GM23338 (cell line): ENCODE measurements around the gene PPM1N. TPM values are rescaled to one million over a fixed set of nuclear protein-coding genes. Genes with fewer than 3 reads are reported as not detected.

Experiments used
- ATAC-seq: fragments of 200-7000 bp; cut with Tn5 transposase; 3 replicates; pipeline ENCODE4 v1.9.1; 2020
- DNase-seq: peaks from one replicate; pipeline ENCODE4 v3.0.0-alpha.2; 2015; ENCODE audit warnings: low spot score
- H2AFZ ChIP-seq: fragments of 200-600 bp; sonication (generic); 2 replicates; pipeline ENCODE4 v1.8.0; 2016; ENCODE audit warnings: antibody characterized with exemption, mild to moderate bottlenecking, moderate library complexity
- H3F3A ChIP-seq: fragments of 200-600 bp; sonication (generic); replicated peaks from 2 replicates; pipeline ENCODE4 v1.8.0; 2017; ENCODE audit warnings: antibody characterized with exemption, mixed run types, low read depth
- H3K27ac ChIP-seq: fragments of 200-600 bp; sonication (generic); 2 replicates; pipeline ENCODE4 v1.6.1; 2016; ENCODE audit warnings: low read depth
- H3K27me3 ChIP-seq: fragments of 200-600 bp; sonication (generic); 2 replicates; pipeline ENCODE4 v1.8.0; 2016; ENCODE audit warnings: mild to moderate bottlenecking, mixed run types, moderate library complexity; ENCODE audit not compliant: insufficient read depth
- H3K36me3 ChIP-seq: fragments of 200-600 bp; sonication (generic); 2 replicates; pipeline ENCODE4 v1.8.0; 2016; ENCODE audit warnings: mild to moderate bottlenecking; ENCODE audit not compliant: insufficient read depth
- H3K4me1 ChIP-seq: fragments of 200-600 bp; sonication (generic); 2 replicates; pipeline ENCODE4 v1.8.0; 2016; ENCODE audit warnings: mild to moderate bottlenecking, moderate library complexity; ENCODE audit not compliant: insufficient read depth
- H3K4me2 ChIP-seq: fragments of 200-600 bp; sonication (generic); 2 replicates; pipeline ENCODE4 v1.7.1; 2017; ENCODE audit warnings: mixed run types
- H3K4me3 ChIP-seq: fragments of 200-600 bp; sonication (generic); 2 replicates; pipeline ENCODE4 v1.6.1; 2016; ENCODE audit warnings: mixed run types
- H3K79me2 ChIP-seq: fragments of 200-600 bp; sonication (generic); replicated peaks from 2 replicates; pipeline ENCODE4 v1.8.0; 2017; ENCODE audit warnings: mild to moderate bottlenecking; ENCODE audit not compliant: insufficient read depth
- H3K9me2 ChIP-seq: fragments of 200-600 bp; sonication (generic); 2 replicates; pipeline ENCODE4 v1.8.0; 2017; ENCODE audit not compliant: insufficient read depth
- H4K20me1 ChIP-seq: fragments of 200-600 bp; sonication (generic); replicated peaks from 2 replicates; pipeline ENCODE4 v1.8.0; 2017; ENCODE audit warnings: mild to moderate bottlenecking; ENCODE audit not compliant: insufficient read depth
- H3K27ac Mint-ChIP-seq: 2 replicates; pipeline ENCODE4 v1.8.0; 2020; ENCODE audit warnings: inconsistent platforms, mild to moderate bottlenecking, moderate library complexity, mixed read lengths
- H3K27me3 Mint-ChIP-seq: 3 replicates; pipeline ENCODE4 v1.8.0; 2022; ENCODE audit warnings: low read depth, mild to moderate bottlenecking, moderate library complexity, mixed read lengths, inconsistent platforms; ENCODE audit not compliant: insufficient read depth, poor library complexity
- H3K36me3 Mint-ChIP-seq: 3 replicates; pipeline ENCODE4 v1.8.0; 2021; ENCODE audit warnings: low read depth, mild to moderate bottlenecking, inconsistent platforms, moderate library complexity, mixed read lengths
- H3K4me1 Mint-ChIP-seq: 3 replicates; pipeline ENCODE4 v1.8.0; 2020; ENCODE audit warnings: mild to moderate bottlenecking, inconsistent platforms, mixed read lengths
- H3K4me3 Mint-ChIP-seq: 3 replicates; pipeline ENCODE4 v1.8.0; 2021; ENCODE audit warnings: moderate library complexity, mild to moderate bottlenecking, inconsistent platforms, mixed read lengths
- H3K9me3 Mint-ChIP-seq: 3 replicates; pipeline ENCODE4 v1.8.0; 2020; ENCODE audit warnings: moderate library complexity, mild to moderate bottlenecking, inconsistent platforms, mixed read lengths
- CREB1 ChIP-seq: fragments of 250-450 bp; sonication (Bioruptor Pico); IDR thresholded peaks from 2 replicates; pipeline ENCODE4 v1.5.0; 2020; ENCODE audit warnings: low read depth, mild to moderate bottlenecking, moderate library complexity
- JUNB ChIP-seq: IDR thresholded peaks from one replicate; pipeline ENCODE4 v1.6.1; 2016; ENCODE audit warnings: antibody characterized with exemption; ENCODE audit not compliant: unreplicated experiment
- POLR2AphosphoS5 ChIP-seq: IDR thresholded peaks from 2 replicates; pipeline ENCODE4 v1.6.1; 2016; ENCODE audit warnings: antibody characterized with exemption, low read depth
- STAT1 ChIP-seq: IDR thresholded peaks from one replicate; pipeline ENCODE4 v1.6.1; 2016; ENCODE audit warnings: antibody characterized with exemption; ENCODE audit not compliant: unreplicated experiment
- polyA plus RNA-seq: library from polyadenylated mRNA; unstranded; fragments of >200 nt; fragmentation: Nextera tagmentation; extraction: Ambion mirVana; gene quantifications from 2 replicates; pipeline ENCODE4 v1.2.1, GENCODE V29; 2016
- total RNA-seq: library from RNA; depleted of rRNA; stranded (reverse); fragments of >200 nt; shearing (Covaris generic); gene quantifications from 2 replicates; pipeline ENCODE4 v1.2.3, GENCODE V29; 2014
- TF ChIP-seq, protein P1 (sequence below): IDR thresholded peaks from 2 replicates; pipeline ENCODE4 v1.6.1; 2016; ENCODE audit warnings: antibody characterized with exemption
- TF ChIP-seq, protein P2 (sequence below): fragments of 250-450 bp; sonication (Bioruptor Pico); IDR thresholded peaks from 2 replicates; pipeline ENCODE4 v1.5.0; 2020; ENCODE audit warnings: mild to moderate bottlenecking, moderate library complexity

Gene PPM1N
- total and polyA plus RNA-seq, 2 experiments from 2014 or later = 15.2 to 25.1 TPM

DNA sequence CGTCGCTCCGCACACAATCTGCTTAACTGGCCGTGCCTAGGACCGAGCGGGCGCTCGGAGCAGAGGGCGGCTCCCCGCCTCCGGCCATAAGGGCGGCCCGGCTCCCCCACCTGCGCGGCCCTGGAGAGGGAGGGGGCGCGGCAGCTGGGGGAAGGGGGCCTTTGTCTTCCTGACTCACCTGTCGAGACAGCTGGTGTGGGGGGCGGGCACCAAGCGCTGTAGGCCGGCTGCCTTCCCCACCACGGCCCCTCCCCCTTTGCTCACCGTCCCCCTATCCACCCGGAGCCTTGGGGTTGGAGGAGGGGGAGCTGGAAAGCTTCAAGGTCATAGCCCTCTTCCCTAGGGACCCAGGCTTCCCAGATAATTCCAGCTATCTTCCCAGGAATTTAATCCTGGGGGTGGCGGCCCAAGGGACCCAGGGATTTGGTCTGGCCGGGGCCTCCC, 10.2 kb downstream of the PPM1N start:
- H3K36me3 ChIP-seq = no peaks in the 10 kb centered on the region; the same call in 1 of the 2 replicates
- TF ChIP-seq, protein P1, sequence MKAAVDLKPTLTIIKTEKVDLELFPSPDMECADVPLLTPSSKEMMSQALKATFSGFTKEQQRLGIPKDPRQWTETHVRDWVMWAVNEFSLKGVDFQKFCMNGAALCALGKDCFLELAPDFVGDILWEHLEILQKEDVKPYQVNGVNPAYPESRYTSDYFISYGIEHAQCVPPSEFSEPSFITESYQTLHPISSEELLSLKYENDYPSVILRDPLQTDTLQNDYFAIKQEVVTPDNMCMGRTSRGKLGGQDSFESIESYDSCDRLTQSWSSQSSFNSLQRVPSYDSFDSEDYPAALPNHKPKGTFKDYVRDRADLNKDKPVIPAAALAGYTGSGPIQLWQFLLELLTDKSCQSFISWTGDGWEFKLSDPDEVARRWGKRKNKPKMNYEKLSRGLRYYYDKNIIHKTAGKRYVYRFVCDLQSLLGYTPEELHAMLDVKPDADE = no peak
- peak; percentile 2; the same call in 1 of the 2 replicates for TF ChIP-seq POLR2AphosphoS5
- H3K9me2 ChIP-seq = no peaks in the 10 kb centered on the region
- peak overlapping the region; percentile 99 for H3K27ac ChIP-seq
- peaks cover 18% of the 10 kb centered on the region for H3K4me1 ChIP-seq
- no peaks in the 10 kb centered on the region for H3K27me3 ChIP-seq
- ATAC-seq (peak; percentile 44), DNase-seq (peak; percentile 86)
- H3K4me2 ChIP-seq = peak overlapping the region; percentile 95
- H4K20me1 ChIP-seq = peaks cover 26% of the 10 kb centered on the region
- Mint-ChIP-seq H3K27me3 (peaks cover 8% of the 10 kb centered on the region), H3K4me1 (peaks cover 14% of the 10 kb centered on the region), H3K27ac (peak overlapping the region; percentile 97), H3K9me3 (no peaks in the 10 kb centered on the region; the same call in 2 of the 3 replicates), H3K36me3 (peaks cover 12% of the 10 kb centered on the region), H3K4me3 (peak overlapping the region; percentile 88)
- H3K4me3 ChIP-seq = peak overlapping the region; percentile 99
- peaks cover 11% of the 10 kb centered on the region for H3F3A ChIP-seq
- H2AFZ ChIP-seq = no peak overlapping the region
- peaks cover 61% of the 10 kb centered on the region for H3K79me2 ChIP-seq

DNA sequence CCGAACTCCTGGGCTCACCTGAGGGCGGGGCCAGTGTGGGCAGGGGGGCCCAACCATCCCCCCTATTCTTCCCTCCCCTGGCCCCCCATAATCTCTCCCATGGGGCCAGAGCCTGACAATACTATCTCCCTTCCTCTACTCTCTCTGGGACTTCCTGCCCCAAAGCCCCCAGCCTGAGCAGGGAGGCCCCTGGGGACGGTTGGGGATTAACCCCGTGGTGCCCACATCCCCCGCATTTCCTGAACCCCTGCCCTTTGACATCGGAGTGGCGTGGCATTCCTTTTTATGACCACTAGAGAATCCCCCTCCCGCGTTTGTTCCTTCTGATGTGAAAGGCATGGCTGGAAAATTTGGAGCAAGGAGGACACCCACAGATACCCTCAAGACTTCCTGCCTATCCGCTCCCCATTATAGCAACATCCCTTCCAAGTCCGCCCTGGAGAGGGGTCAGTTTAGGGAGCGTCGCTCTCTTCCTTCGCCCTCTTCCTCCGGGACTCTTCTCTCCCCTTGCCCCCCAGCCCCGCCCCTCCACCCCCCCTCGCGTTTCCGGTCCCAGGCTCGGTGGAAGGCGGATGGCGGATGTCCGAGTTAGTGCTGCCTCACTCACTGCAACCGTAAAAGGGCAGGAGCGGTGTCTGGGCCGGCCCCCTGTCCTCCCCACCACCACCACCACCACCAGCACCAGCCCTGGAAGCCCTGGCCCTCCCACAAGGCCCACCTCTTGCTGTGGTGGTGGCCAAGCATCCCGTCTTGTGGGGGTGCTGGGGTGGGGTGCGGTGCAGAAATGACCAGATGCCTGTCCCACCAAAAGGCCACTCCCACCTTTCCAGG, 10.8 kb downstream of the PPM1N start:
- peak overlapping the region; percentile 97 for H3K27ac Mint-ChIP-seq
- no peaks in the 10 kb centered on the region; the same call in 1 of the 2 replicates for H3K36me3 ChIP-seq
- DNase-seq (peak; percentile 84), ATAC-seq (peak; percentile 39)
- H3F3A ChIP-seq = peaks cover 15% of the 10 kb centered on the region
- H3K79me2 ChIP-seq = peaks cover 67% of the 10 kb centered on the region
- H3K4me3 Mint-ChIP-seq = peak overlapping the region; percentile 88
- H3K9me3 Mint-ChIP-seq = no peaks in the 10 kb centered on the region; the same call in 2 of the 3 replicates
- H2AFZ ChIP-seq = no peak overlapping the region; the same call in 1 of the 2 replicates
- peaks cover 14% of the 10 kb centered on the region for H3K36me3 Mint-ChIP-seq
- H4K20me1 ChIP-seq = peaks cover 31% of the 10 kb centered on the region
- H3K27me3 Mint-ChIP-seq = peaks cover 9% of the 10 kb centered on the region
- H3K4me1 Mint-ChIP-seq = peaks cover 17% of the 10 kb centered on the region
- peak overlapping the region; percentile 95 for H3K4me2 ChIP-seq
- H3K27ac ChIP-seq = peak overlapping the region; percentile 99
- TF ChIP-seq, protein P2, sequence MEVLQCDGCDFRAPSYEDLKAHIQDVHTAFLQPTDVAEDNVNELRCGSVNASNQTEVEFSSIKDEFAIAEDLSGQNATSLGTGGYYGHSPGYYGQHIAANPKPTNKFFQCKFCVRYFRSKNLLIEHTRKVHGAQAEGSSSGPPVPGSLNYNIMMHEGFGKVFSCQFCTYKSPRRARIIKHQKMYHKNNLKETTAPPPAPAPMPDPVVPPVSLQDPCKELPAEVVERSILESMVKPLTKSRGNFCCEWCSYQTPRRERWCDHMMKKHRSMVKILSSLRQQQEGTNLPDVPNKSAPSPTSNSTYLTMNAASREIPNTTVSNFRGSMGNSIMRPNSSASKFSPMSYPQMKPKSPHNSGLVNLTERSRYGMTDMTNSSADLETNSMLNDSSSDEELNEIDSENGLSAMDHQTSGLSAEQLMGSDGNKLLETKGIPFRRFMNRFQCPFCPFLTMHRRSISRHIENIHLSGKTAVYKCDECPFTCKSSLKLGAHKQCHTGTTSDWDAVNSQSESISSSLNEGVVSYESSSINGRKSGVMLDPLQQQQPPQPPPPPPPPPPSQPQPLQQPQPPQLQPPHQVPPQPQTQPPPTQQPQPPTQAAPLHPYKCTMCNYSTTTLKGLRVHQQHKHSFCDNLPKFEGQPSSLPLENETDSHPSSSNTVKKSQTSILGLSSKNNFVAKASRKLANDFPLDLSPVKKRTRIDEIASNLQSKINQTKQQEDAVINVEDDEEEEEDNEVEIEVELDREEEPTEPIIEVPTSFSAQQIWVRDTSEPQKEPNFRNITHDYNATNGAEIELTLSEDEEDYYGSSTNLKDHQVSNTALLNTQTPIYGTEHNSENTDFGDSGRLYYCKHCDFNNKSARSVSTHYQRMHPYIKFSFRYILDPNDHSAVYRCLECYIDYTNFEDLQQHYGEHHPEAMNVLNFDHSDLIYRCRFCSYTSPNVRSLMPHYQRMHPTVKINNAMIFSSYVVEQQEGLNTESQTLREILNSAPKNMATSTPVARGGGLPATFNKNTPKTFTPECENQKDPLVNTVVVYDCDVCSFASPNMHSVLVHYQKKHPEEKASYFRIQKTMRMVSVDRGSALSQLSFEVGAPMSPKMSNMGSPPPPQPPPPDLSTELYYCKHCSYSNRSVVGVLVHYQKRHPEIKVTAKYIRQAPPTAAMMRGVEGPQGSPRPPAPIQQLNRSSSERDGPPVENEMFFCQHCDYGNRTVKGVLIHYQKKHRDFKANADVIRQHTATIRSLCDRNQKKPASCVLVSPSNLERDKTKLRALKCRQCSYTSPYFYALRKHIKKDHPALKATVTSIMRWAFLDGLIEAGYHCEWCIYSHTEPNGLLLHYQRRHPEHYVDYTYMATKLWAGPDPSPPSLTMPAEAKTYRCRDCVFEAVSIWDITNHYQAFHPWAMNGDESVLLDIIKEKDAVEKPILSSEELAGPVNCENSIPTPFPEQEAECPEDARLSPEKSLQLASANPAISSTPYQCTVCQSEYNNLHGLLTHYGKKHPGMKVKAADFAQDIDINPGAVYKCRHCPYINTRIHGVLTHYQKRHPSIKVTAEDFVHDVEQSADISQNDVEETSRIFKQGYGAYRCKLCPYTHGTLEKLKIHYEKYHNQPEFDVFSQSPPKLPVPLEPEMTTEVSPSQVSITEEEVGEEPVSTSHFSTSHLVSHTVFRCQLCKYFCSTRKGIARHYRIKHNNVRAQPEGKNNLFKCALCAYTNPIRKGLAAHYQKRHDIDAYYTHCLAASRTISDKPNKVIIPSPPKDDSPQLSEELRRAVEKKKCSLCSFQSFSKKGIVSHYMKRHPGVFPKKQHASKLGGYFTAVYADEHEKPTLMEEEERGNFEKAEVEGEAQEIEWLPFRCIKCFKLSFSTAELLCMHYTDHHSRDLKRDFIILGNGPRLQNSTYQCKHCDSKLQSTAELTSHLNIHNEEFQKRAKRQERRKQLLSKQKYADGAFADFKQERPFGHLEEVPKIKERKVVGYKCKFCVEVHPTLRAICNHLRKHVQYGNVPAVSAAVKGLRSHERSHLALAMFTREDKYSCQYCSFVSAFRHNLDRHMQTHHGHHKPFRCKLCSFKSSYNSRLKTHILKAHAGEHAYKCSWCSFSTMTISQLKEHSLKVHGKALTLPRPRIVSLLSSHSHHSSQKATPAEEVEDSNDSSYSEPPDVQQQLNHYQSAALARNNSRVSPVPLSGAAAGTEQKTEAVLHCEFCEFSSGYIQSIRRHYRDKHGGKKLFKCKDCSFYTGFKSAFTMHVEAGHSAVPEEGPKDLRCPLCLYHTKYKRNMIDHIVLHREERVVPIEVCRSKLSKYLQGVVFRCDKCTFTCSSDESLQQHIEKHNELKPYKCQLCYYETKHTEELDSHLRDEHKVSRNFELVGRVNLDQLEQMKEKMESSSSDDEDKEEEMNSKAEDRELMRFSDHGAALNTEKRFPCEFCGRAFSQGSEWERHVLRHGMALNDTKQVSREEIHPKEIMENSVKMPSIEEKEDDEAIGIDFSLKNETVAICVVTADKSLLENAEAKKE (CRISPR knock-in tag) = no peak
- TF ChIP-seq POLR2AphosphoS5 = no peak; the same call in 1 of the 2 replicates
- TF ChIP-seq JUNB = peak; percentile 81
- TF ChIP-seq STAT1 = no peak
- TF ChIP-seq CREB1 = no peak
- TF ChIP-seq, protein P1 = peak; percentile 60
- peak overlapping the region; percentile 99 for H3K4me3 ChIP-seq
- H3K9me2 ChIP-seq = no peaks in the 10 kb centered on the region
- no peaks in the 10 kb centered on the region for H3K27me3 ChIP-seq
- H3K4me1 ChIP-seq = peaks cover 18% of the 10 kb centered on the region
